Measurements from ENCODE around the gene SLC44A1. TPM values are rescaled to one million over a fixed set of nuclear protein-coding genes. Genes with fewer than 3 reads are reported as not detected.

Gene SLC44A1
- polyA plus RNA-seq, 2 of the 4 experiments (the other 2 are of a cell fraction) = 19.6 to 27.2 TPM

DNA sequence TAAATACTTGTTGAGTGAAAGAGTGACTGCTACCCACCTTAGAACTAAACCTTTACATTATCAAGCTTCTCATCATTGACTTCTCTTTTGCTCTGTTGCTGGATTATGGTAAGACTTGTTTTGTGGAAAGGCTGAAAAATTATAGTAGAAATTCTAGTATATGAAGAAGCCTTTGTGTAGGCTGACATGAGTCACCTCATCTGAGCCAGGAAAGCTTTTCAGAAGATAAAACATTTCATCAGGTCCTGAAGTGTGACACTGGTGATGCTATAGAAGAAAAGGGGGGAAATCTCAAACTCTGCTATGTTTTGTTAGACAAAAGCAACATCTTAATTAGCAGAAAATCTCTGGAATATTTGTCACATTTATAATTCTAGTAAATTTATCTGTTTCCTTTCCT is 18.4 kb upstream of the SLC44A1 start:
- Histone ChIP-seq H3K4me2 (no peak overlapping the region), H3K27ac (no peak overlapping the region), H3K9me3 (peaks cover 28% of the 10 kb centered on the region), H3K4me1 (no peaks in the 10 kb centered on the region), H3K4me3 (no peak overlapping the region)
- FAIRE-seq (no peak), ATAC-seq (no peak), DNase-seq (ENCODE audit: low read depth in 1 of 2, low spot score in 1 of 2) (no peak)
- ChIA-PET POLR2A (no interaction called here), CTCF (interaction anchor here (1.2 to 1.6 kb wide), 2 partner anchors 11 to 17 kb away, joined by 3 to 7 read pairs; no protein-coding TSS in a partner anchor)
- TF ChIP-seq SREBF2 (IDR thresholded peaks at IDR 0.05) (no peak), TFCP2L1 (CRISPR knock-in tag; IDR thresholded peaks at IDR 0.05) (no peak), ELK1 (IDR thresholded peaks at IDR 0.05; ENCODE audit: low read depth, low read length) (no peak), MAFK (IDR thresholded peaks at IDR 0.05; ENCODE audit: partially characterized antibody) (no peak), EHF (CRISPR knock-in tag; IDR thresholded peaks at IDR 0.05) (no peak), HEYL (CRISPR knock-in tag; IDR thresholded peaks at IDR 0.05) (no peak), NFE2L2 (conservative IDR thresholded peaks at IDR 0.05; ENCODE audit: low read length) (no peak)
- TF ChIP-seq, protein P1, sequence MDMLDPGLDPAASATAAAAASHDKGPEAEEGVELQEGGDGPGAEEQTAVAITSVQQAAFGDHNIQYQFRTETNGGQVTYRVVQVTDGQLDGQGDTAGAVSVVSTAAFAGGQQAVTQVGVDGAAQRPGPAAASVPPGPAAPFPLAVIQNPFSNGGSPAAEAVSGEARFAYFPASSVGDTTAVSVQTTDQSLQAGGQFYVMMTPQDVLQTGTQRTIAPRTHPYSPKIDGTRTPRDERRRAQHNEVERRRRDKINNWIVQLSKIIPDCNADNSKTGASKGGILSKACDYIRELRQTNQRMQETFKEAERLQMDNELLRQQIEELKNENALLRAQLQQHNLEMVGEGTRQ (IDR thresholded peaks at IDR 0.05) = no peak
- TF ChIP-seq, protein P2, sequence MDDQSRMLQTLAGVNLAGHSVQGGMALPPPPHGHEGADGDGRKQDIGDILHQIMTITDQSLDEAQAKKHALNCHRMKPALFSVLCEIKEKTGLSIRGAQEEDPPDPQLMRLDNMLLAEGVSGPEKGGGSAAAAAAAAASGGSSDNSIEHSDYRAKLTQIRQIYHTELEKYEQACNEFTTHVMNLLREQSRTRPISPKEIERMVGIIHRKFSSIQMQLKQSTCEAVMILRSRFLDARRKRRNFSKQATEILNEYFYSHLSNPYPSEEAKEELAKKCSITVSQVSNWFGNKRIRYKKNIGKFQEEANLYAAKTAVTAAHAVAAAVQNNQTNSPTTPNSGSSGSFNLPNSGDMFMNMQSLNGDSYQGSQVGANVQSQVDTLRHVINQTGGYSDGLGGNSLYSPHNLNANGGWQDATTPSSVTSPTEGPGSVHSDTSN (IDR thresholded peaks at IDR 0.05) = no peak

- H3K4me1 ChIP-seq = peaks cover 3% of the 10 kb centered on the region; the same call in 1 of the 3 replicates
- CTCF ChIA-PET = no interaction called here
- no peak overlapping the region for H3K27ac ChIP-seq
- H3K4me2 ChIP-seq = no peak overlapping the region
- DNase-seq (ENCODE audit: low read depth in 1 of 2, low spot score in 1 of 2) = no peak
- ATAC-seq = no peak
- H3K9me3 ChIP-seq = no peaks in the 10 kb centered on the region
- POLR2A ChIA-PET = no interaction called here
- no peak for FAIRE-seq
- no peak for TF ChIP-seq TFCP2L1 (CRISPR knock-in tag; IDR thresholded peaks at IDR 0.05)
- no peak for TF ChIP-seq CTCF (IDR thresholded peaks at IDR 0.05)
- TF ChIP-seq NPAS2 (CRISPR knock-in tag; IDR thresholded peaks at IDR 0.05; ENCODE audit: borderline replicate concordance) = no peak
- no peak for TF ChIP-seq POLR2AphosphoS2 (conservative IDR thresholded peaks at IDR 0.05; ENCODE audit: low read length)
- no peak for TF ChIP-seq ESRRA (IDR thresholded peaks at IDR 0.05; ENCODE audit: borderline replicate concordance, low read length)
- no peak for TF ChIP-seq BCL3 (IDR thresholded peaks at IDR 0.05)
- TF ChIP-seq ZC3H11A (IDR thresholded peaks at IDR 0.05) = no peak
- no peak for TF ChIP-seq CHD4 (IDR thresholded peaks at IDR 0.05; ENCODE audit: borderline replicate concordance)
- TF ChIP-seq KDM5A (IDR thresholded peaks at IDR 0.05) = no peak
- no peak for TF ChIP-seq HOXB13 (CRISPR knock-in tag; IDR thresholded peaks at IDR 0.05; ENCODE audit: low read depth)
- no peak for TF ChIP-seq HMGXB4 (CRISPR knock-in tag; IDR thresholded peaks at IDR 0.05; ENCODE audit: borderline replicate concordance)
- TF ChIP-seq HDAC2 (IDR thresholded peaks at IDR 0.05) = no peak
- no peak for TF ChIP-seq FOSB (CRISPR knock-in tag; IDR thresholded peaks at IDR 0.05)
- TF ChIP-seq FOXS1 (CRISPR knock-in tag; IDR thresholded peaks at IDR 0.05) = no peak
- no peak for TF ChIP-seq RARB (CRISPR knock-in tag; IDR thresholded peaks at IDR 0.05)
- no peak for TF ChIP-seq FOSL2 (IDR thresholded peaks at IDR 0.05)
- no peak for TF ChIP-seq FOSL2 (CRISPR knock-in tag; IDR thresholded peaks at IDR 0.05)
- H3K4me3 ChIP-seq = no peak overlapping the region
Observed at GRCh38 chr9:105232207-105232606, 12.2 kb upstream of the SLC44A1 start.
